Osteoblast (primary cell): ENCODE measurements around the gene ZNF23. TPM values are rescaled to one million over a fixed set of nuclear protein-coding genes. Genes with fewer than 3 reads are reported as not detected.

Experiments
- DNase-seq: peaks from one replicate; pipeline ENCODE4 v3.0.0; 2011; ENCODE audit warnings: low spot score, mixed read lengths; ENCODE audit not compliant: insufficient read length; ENCODE audit errors: missing footprints
- H2AFZ ChIP-seq: 2 replicates; pipeline ENCODE4 v1.6.0; 2011; ENCODE audit warnings: mild to moderate bottlenecking, low read length
- H3K27ac ChIP-seq: 2 replicates; pipeline ENCODE4 v1.5.1; 2011; ENCODE audit warnings: mild to moderate bottlenecking, low read depth, low read length, moderate library complexity
- H3K27me3 ChIP-seq: 2 replicates; pipeline ENCODE4 v1.6.0; 2012; ENCODE audit warnings: mild to moderate bottlenecking, control low read depth, inconsistent platforms, low read length, moderate library complexity; ENCODE audit not compliant: insufficient read depth
- H3K36me3 ChIP-seq: 2 replicates; pipeline ENCODE4 v1.5.1; 2011; ENCODE audit warnings: mild to moderate bottlenecking, low read length, control low read depth, moderate library complexity; ENCODE audit not compliant: insufficient read depth
- H3K4me1 ChIP-seq: 2 replicates; pipeline ENCODE4 v1.5.1; 2011; ENCODE audit warnings: mild to moderate bottlenecking, low read length, control low read depth, moderate library complexity; ENCODE audit not compliant: insufficient read depth
- H3K4me2 ChIP-seq: 2 replicates; pipeline ENCODE4 v1.6.0; 2011; ENCODE audit warnings: mild to moderate bottlenecking, low read length; ENCODE audit not compliant: insufficient read depth
- H3K4me3 ChIP-seq: fragments of 200-600 bp; sonication (generic); 3 replicates; pipeline ENCODE4 v1.5.1; 2012; ENCODE audit warnings: mild to moderate bottlenecking, low read length, inconsistent platforms; ENCODE audit not compliant: insufficient read depth
- H3K79me2 ChIP-seq: 2 replicates; pipeline ENCODE4 v1.6.0; 2012; ENCODE audit warnings: mild to moderate bottlenecking, low read length, control low read depth, inconsistent platforms; ENCODE audit not compliant: insufficient read depth
- H3K9me3 ChIP-seq: 2 replicates; pipeline ENCODE4 v1.5.1; 2011; ENCODE audit warnings: low read depth, low read length, control low read depth
- H4K20me1 ChIP-seq: 2 replicates; pipeline ENCODE4 v1.6.0; 2012; ENCODE audit warnings: mild to moderate bottlenecking, low read length, control low read depth; ENCODE audit not compliant: insufficient read depth
- CTCF ChIP-seq: IDR thresholded peaks from 2 replicates; pipeline ENCODE4 v1.5.1; 2011; ENCODE audit warnings: mild to moderate bottlenecking, low read depth, low read length, moderate library complexity; ENCODE audit errors: extremely low read depth
- total RNA-seq: library from RNA; depleted of rRNA; stranded (reverse); fragments of >200 nt; gene quantifications from 2 replicates; pipeline ENCODE4 v1.2.3, GENCODE V29; 2012

The ZNF23 gene
- total RNA-seq, 1 donor = 9.8 TPM

- peak overlapping the region; percentile 96 for H3K4me3 ChIP-seq
- no peaks in the 10 kb centered on the region for H3K9me3 ChIP-seq
- H3K4me1 ChIP-seq = peaks cover 27% of the 10 kb centered on the region
- H3K79me2 ChIP-seq = peaks cover 46% of the 10 kb centered on the region
- DNase-seq = no peak
- peak overlapping the region; percentile 92 for H3K27ac ChIP-seq
- H4K20me1 ChIP-seq = peaks cover 5% of the 10 kb centered on the region
- H3K27me3 ChIP-seq = no peaks in the 10 kb centered on the region
- H2AFZ ChIP-seq = no peak overlapping the region
- no peak for TF ChIP-seq CTCF
- H3K4me2 ChIP-seq = peak overlapping the region; percentile 96
- peaks cover 4% of the 10 kb centered on the region for H3K36me3 ChIP-seq
These were observed 1.1 kb downstream of the ZNF23 start for GRCh38 chr16:71460941-71461340.

GRCh38 chr16:71460236-71460635, 1.8 kb downstream of the ZNF23 start:
- H3K36me3 ChIP-seq = peaks cover 10% of the 10 kb centered on the region
- H4K20me1 ChIP-seq = peaks cover 5% of the 10 kb centered on the region
- no peaks in the 10 kb centered on the region for H3K27me3 ChIP-seq
- H3K4me1 ChIP-seq = peaks cover 27% of the 10 kb centered on the region
- peak overlapping the region; percentile 96 for H3K4me3 ChIP-seq
- H3K4me2 ChIP-seq = peak overlapping the region; percentile 96
- TF ChIP-seq CTCF = no peak
- DNase-seq = no peak
- H3K79me2 ChIP-seq = peaks cover 46% of the 10 kb centered on the region
- H2AFZ ChIP-seq = no peak overlapping the region
- peak overlapping the region; percentile 59 for H3K27ac ChIP-seq
- H3K9me3 ChIP-seq = no peaks in the 10 kb centered on the region

GRCh38 chr16:71459510-71459909, 2.5 kb downstream of the ZNF23 start:
- DNase-seq = no peak
- Histone ChIP-seq H3K4me3 (peak overlapping the region; percentile 96), H3K27ac (peak overlapping the region; percentile 59), H3K27me3 (no peaks in the 10 kb centered on the region), H3K4me1 (peaks cover 27% of the 10 kb centered on the region), H2AFZ (no peak overlapping the region), H3K4me2 (no peak overlapping the region), H4K20me1 (peaks cover 5% of the 10 kb centered on the region), H3K9me3 (no peaks in the 10 kb centered on the region), H3K79me2 (peaks cover 46% of the 10 kb centered on the region), H3K36me3 (peaks cover 18% of the 10 kb centered on the region)
- TF ChIP-seq CTCF = no peak

GRCh38 chr16:71456801-71457200, 5.2 kb downstream of the ZNF23 start:
- Histone ChIP-seq H3K9me3 (peaks cover 8% of the 10 kb centered on the region), H3K36me3 (peaks cover 45% of the 10 kb centered on the region), H3K4me3 (no peak overlapping the region), H2AFZ (no peak overlapping the region), H3K27ac (no peak overlapping the region), H3K4me1 (peaks cover 23% of the 10 kb centered on the region), H3K4me2 (no peak overlapping the region), H3K27me3 (no peaks in the 10 kb centered on the region), H3K79me2 (peaks cover 41% of the 10 kb centered on the region), H4K20me1 (peaks cover 5% of the 10 kb centered on the region)
- DNase-seq = no peak
- TF ChIP-seq CTCF = no peak
